ENCODE measurements around the gene MRGPRG. TPM values are rescaled to one million over a fixed set of nuclear protein-coding genes. Genes with fewer than 3 reads are reported as not detected.

Gene MRGPRG
- total RNA-seq, 1 experiment from 2014 or later, result not detected

DNA sequence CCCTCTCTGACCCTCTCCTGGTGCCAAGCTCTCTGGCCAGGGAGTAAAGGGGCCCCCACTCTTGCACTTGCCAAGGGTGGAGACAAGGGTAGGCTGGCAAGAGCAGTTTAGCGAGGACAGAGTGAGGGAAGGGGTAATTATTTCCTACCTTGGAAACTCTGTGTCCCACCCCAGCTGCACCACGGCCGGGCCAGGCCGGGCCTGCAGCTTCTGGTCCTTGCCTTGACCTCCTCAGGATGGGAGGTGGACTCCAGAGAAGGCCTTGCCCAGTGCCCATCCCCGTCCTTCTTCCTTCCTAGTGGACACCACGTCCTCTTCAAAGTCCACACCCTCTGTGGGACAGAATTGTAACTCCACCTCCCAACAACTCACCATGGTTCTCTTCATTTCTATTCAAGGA lies 35.1 kb downstream of the MRGPRG start:
- Histone ChIP-seq H3K36me3 (ENCODE audit: control insufficient read depth in 1 of 2, insufficient read depth in 2 of 2, low read length in 2 of 2) (no peaks in the 10 kb centered on the region), H2AFZ (ENCODE audit: low read depth, low read length, poor library complexity, severe bottlenecking) (no peak overlapping the region), H3K9me3 (ENCODE audit: control insufficient read depth in 1 of 2, insufficient read depth in 1 of 2, low read depth in 1 of 2, low read length in 2 of 2) (no peaks in the 10 kb centered on the region), H3K27me3 (ENCODE audit: insufficient read depth, low read length) (no peaks in the 10 kb centered on the region), H3K79me2 (ENCODE audit: insufficient read depth, low read length) (no peaks in the 10 kb centered on the region), H3K4me1 (ENCODE audit: control insufficient read depth in 1 of 2, insufficient read depth in 2 of 2, low read length in 2 of 2) (no peaks in the 10 kb centered on the region), H3K4me2 (ENCODE audit: low read length) (no peak overlapping the region), H3K9ac (ENCODE audit: low read length) (no peak overlapping the region), H3K27ac (ENCODE audit: low read depth, low read length) (no peak overlapping the region), H4K20me1 (ENCODE audit: insufficient read depth) (no peaks in the 10 kb centered on the region), H3K9me2 (ENCODE audit: insufficient read depth) (no peaks in the 10 kb centered on the region), H3K4me3 (replicated peaks in 1 of 2; ENCODE audit: low read depth in 1 of 2, low read length in 2 of 2) (no peak overlapping the region)
- POLR2A ChIA-PET, result no interaction called here
- RAD21 ChIA-PET (ENCODE audit: low non-redundant PET in 1 of 2, low total read pairs in 2 of 2, uncharacterized antibody in 2 of 2, unreplicated experiment in 2 of 2), result no interaction called here
- no peak for TF ChIP-seq EGR1 (IDR thresholded peaks at IDR 0.05; ENCODE audit: low read depth)
- TF ChIP-seq CBX3 (IDR thresholded peaks at IDR 0.05; ENCODE audit: low read depth), result no peak
- TF ChIP-seq ZNF274 (IDR thresholded peaks at IDR 0.05; ENCODE audit: low read depth, low read length), result no peak
- CTCF ChIA-PET, result no interaction called here
- no TSS peak for BruUV-seq (replicated peaks)
- intact Hi-C loops (cut with micrococcal nuclease), result no loop called here
- DNase-seq (ENCODE audit: low read depth, low spot score), result no peak
- no peak for ATAC-seq

DNA sequence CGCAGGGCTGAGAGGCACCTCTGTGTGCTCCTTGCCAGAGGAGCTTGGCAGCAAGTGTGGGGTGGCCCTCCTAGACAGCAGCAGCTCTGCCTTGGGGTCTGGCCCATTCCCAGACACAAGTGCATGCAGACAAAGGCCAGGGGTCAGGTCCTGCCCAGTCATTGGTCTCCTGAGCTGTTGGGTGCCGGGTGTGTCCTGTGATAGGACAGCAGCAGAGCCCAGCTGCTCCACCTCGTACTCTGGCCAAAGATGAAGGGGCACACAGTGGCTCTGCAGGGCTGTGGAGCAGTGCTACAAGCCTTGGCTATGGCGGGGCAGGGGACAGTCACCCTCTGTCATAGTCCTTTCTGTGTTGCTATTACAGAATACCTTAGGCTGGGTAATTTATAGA lies 36.2 kb downstream of the MRGPRG start:
- no peaks in the 10 kb centered on the region for H3K4me1 ChIP-seq (ENCODE audit: control insufficient read depth in 1 of 2, insufficient read depth in 2 of 2, low read length in 2 of 2)
- no peak overlapping the region for H3K9ac ChIP-seq (ENCODE audit: low read length)
- H3K9me2 ChIP-seq (ENCODE audit: insufficient read depth), result no peaks in the 10 kb centered on the region
- intact Hi-C loops (cut with micrococcal nuclease), result no loop called here
- no peak overlapping the region for H3K4me2 ChIP-seq (ENCODE audit: low read length)
- ATAC-seq (no peak), DNase-seq (ENCODE audit: low read depth, low spot score) (no peak)
- no peak for TF ChIP-seq POLR2AphosphoS5 (IDR thresholded peaks at IDR 0.05; ENCODE audit: low read depth, low read length)
- TF ChIP-seq SIN3A (IDR thresholded peaks at IDR 0.05; ENCODE audit: low read depth), result no peak
- no peak for TF ChIP-seq EZH2phosphoT487 (IDR thresholded peaks at IDR 0.05; ENCODE audit: borderline replicate concordance)
- TF ChIP-seq CBX3 (IDR thresholded peaks at IDR 0.05; ENCODE audit: low read depth), result no peak
- no peak for TF ChIP-seq POLR2A (IDR thresholded peaks at IDR 0.05; ENCODE audit: borderline replicate concordance, extremely low read depth, insufficient read depth, insufficient read length)
- no peak for TF ChIP-seq JUND (IDR thresholded peaks at IDR 0.05)
- TF ChIP-seq, protein P1, sequence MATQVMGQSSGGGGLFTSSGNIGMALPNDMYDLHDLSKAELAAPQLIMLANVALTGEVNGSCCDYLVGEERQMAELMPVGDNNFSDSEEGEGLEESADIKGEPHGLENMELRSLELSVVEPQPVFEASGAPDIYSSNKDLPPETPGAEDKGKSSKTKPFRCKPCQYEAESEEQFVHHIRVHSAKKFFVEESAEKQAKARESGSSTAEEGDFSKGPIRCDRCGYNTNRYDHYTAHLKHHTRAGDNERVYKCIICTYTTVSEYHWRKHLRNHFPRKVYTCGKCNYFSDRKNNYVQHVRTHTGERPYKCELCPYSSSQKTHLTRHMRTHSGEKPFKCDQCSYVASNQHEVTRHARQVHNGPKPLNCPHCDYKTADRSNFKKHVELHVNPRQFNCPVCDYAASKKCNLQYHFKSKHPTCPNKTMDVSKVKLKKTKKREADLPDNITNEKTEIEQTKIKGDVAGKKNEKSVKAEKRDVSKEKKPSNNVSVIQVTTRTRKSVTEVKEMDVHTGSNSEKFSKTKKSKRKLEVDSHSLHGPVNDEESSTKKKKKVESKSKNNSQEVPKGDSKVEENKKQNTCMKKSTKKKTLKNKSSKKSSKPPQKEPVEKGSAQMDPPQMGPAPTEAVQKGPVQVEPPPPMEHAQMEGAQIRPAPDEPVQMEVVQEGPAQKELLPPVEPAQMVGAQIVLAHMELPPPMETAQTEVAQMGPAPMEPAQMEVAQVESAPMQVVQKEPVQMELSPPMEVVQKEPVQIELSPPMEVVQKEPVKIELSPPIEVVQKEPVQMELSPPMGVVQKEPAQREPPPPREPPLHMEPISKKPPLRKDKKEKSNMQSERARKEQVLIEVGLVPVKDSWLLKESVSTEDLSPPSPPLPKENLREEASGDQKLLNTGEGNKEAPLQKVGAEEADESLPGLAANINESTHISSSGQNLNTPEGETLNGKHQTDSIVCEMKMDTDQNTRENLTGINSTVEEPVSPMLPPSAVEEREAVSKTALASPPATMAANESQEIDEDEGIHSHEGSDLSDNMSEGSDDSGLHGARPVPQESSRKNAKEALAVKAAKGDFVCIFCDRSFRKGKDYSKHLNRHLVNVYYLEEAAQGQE (IDR thresholded peaks at IDR 0.05; ENCODE audit: low read depth), result no peak
- no peaks in the 10 kb centered on the region for H4K20me1 ChIP-seq (ENCODE audit: insufficient read depth)
- H3K9me3 ChIP-seq (ENCODE audit: control insufficient read depth in 1 of 2, insufficient read depth in 1 of 2, low read depth in 1 of 2, low read length in 2 of 2), result no peaks in the 10 kb centered on the region
- POLR2A ChIA-PET, result no interaction called here
- H2AFZ ChIP-seq (ENCODE audit: low read depth, low read length, poor library complexity, severe bottlenecking), result no peak overlapping the region
- CTCF ChIA-PET, result no interaction called here
- no TSS peak for BruUV-seq (replicated peaks)
- H3K4me3 ChIP-seq (replicated peaks in 1 of 2; ENCODE audit: low read depth in 1 of 2, low read length in 2 of 2), result no peak overlapping the region
- H3K27ac ChIP-seq (ENCODE audit: low read depth, low read length), result no peak overlapping the region
- RAD21 ChIA-PET (ENCODE audit: low non-redundant PET in 1 of 2, low total read pairs in 2 of 2, uncharacterized antibody in 2 of 2, unreplicated experiment in 2 of 2), result no interaction called here
- H3K36me3 ChIP-seq (ENCODE audit: control insufficient read depth in 1 of 2, insufficient read depth in 2 of 2, low read length in 2 of 2), result no peaks in the 10 kb centered on the region
- no peaks in the 10 kb centered on the region for H3K27me3 ChIP-seq (ENCODE audit: insufficient read depth, low read length)
- no peaks in the 10 kb centered on the region for H3K79me2 ChIP-seq (ENCODE audit: insufficient read depth, low read length)

Measured in HCT116 (cell line).